ENCODE measurements around the gene PIF1.

Gene PIF1

DNA sequence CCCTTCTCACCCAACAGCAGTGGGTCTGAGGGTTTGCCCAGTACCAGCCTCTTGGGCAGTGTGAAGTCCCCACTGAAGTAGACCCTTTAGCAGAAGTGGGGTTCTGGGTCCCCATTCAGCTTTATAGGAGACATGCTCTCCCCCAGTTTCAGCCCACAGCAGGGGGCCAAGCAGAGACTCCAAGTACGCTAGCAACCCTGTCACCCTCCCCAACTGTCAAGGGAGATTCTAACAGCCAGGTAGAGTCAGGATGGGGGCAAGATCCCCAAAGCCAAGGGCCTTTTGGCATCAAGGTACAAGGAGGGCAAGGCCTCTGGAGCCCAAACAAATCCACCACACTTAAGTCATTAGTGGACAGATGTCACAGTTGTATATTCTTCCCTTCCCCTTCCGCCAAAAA is 51.8 kb downstream of the PIF1 start:
- FAIRE-seq, result no peak

DNA sequence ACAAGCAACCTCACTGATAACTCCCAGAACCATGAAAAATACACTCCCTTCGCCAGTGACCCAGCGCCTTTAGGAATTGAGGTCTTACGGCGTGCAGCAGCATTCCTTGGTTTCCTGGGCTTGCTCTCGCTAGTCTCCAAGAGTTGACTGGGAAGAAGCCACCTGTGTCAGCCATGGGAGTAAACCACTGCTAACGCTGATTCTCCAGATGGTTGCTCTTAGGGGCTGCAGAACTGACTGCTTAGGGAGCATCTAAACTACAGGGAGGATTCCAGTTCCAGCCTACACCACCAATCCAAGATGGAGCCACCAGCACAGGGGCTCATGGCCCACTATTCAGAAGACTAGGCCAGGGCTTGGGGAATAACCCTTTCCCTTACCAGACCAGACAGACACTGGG is 52.5 kb downstream of the PIF1 start:
- no peak for FAIRE-seq

DNA sequence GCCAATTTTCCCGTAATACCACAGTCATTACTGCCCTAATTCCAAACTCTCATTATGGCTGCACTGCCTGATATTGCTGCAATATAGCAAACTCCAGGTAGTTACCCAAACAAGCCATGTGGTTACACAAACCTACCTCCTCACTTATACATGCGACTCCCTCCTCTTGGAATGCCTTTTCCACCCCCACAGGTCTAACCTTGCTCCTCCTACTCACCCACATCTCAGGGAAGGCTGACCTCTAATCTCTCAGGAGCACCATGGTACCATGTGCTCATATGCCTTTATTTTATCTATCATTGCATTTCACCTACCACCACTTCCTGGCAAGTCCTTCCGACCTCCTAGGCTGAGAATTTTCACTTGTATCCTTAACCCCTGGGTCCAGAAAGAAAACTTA is 53.0 kb downstream of the PIF1 start:
- no peak for FAIRE-seq

DNA sequence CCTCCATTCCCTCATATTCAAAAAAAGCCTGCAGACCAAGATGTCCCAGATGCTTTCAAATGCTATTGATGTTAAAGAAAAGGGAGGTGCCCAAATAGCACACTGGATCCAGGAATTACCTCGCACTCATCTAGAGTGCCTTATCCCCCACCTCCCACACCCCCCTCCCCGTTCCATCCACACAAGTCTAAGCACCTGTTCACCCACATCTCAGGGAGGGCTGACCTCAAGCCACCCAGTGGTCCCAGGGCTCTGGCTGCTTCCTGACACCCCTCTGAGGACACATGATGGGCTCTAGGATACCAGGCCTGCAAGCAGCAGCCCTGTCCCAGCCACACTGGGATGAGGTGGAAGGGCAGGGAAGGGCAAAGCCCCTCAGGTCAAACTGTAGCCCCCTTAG is 54.8 kb downstream of the PIF1 start:
- no peak for FAIRE-seq

DNA sequence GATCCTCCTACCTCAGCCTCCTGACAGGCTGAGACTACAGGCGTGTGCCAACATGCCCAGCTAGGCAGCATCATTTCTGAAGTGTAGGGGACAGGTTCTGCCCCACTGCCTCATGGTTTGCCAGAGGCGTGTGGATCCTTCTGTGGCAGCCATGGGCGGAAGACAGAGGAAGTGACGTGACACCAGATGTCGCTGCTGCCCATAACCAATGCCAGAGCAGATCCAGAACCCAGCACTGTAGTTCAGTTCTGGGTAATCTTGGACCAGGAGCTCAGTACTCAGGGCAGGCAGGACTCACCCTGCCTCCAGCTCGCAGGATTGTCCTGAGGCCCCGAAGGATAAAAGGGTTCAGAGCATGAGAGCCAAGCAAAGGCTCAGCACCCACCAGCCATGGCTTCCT is 58.2 kb downstream of the PIF1 start:
- FAIRE-seq, result no peak

DNA sequence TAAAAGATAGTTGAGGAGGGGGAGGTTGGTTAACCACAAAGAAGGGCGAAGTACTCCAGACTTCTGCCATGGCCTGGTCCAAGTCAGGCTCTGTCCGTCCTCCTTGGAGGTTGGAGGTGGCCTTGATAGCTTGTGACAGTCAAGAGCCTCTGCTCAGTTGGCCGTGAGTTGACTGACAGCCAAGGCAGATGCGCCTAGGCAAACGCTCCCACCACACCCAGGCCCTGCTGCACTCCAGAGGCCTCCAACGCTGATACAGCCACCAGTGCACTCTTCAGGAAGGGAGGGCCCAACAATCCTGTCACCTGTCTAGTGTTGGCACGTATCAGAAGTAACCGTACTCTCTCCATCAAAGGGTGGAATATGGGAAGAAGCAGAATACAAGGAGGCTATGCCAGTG is 59.4 kb downstream of the PIF1 start:
- FAIRE-seq, result no peak
